Activated T-cell treated with anti-CD3 and anti-CD28 coated beads, Interleukin-2, amount 50 U/mL, for 48 hours (primary cell): ENCODE measurements around the gene SLC25A20.

Source experiments
- DNase-seq, 2 experiments: peaks; one replicate each; pipeline ENCODE4 v3.0.0-alpha.2; 2020

Gene SLC25A20

DNA sequence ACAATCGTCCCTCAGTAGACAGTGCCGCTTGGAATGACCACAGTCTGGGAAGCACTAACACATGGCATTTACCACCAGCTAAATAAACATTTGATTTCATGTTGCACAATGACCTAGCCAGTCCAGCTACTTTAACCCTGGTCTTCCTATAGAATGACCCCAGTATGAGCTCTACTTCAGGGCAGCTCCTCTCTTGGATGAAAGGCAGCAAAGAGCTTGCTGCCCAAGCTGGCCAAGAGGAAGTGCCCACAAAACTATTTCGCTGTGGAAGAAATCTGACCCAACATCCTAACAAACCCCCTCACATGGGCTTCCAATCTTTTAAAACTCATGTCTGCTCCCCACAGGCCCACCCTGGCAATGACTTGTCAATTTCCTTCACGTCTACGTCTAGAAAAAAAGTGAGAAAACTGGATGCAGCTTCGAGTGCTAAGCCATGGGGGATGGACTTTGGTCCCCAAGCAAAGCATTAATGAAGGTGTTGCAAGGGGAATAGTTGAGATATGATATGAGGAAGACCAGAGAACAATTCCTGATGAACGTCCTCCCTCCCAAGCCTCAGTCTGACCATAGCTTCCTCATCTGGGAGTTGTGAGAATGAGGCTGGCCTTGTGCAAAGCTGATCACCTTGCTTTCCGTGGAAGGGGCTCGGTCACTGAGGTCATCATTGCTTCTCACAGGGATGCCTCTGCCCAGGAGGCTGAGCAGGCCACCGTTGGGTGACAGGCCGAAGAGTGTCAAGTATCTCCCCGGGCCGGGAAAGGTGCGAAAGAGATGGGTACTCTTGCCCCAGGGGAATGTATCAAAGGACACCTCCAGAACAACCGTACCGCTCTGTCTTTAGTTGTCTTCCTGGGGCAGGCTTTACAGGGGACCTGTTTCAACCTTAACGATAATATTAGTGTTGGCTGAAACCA lies 964 bp downstream of the SLC25A20 start:
- DNase-seq, result peak; percentile 42 to 46

DNA sequence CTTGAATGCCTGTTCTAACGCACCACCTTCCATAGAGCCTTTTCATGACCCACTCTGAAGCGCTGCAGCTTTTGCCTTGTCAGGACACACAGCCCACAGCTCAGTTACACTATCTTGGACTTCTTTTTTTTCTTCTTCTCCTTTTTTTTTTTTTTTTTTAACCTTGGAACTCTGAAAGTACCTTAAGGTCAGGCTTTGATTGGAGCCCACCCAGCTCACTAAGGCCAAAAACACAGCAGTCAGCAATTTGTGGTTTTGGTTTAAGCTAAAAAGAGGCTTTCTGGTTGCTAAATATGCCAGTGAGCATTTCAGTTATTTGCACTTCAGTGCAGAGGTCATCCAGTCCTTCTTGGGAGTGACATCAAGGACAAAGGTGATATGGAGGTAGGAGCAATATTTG lies 1.7 kb downstream of the SLC25A20 start:
- no peak for DNase-seq

DNA sequence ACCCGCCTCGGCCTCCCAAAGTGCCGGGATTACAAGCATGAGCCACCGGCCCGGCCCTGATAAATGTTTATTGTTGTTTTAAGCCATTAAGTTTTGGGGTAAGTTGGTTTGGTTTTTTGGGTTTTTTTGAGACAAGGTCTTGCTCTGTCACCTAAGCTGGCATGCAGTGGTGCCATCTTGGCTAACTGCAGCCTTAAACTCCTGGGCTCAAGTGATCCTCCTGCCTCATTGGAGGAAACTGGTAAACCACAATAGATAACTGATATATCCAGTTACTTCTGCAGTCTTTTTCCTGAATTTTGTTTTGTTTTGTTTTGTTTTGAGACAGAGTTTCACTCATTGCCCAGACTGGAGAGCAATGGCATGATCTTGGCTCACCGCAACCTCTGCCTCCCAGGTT lies 4.2 kb downstream of the SLC25A20 start:
- DNase-seq, result no peak

DNA sequence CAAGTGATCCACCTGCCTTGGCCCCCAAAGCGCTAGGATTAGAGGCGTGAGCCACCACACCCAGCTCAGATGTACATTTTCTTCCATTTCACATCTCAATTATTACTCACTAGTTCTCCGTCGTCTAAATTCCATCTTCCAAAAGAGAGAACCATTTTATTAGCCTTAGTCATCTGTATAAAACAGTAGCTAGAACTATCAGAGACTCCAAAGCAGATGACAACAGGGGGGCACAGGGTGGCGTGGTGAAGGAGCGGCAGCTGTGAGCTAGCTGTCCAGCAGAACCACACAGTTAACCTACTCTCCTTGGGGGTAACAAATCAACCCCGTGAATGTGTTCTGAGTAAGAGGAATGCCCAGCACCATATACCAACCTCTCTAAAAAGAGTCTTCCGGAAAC lies 7.1 kb downstream of the SLC25A20 start:
- DNase-seq, result no peak

DNA sequence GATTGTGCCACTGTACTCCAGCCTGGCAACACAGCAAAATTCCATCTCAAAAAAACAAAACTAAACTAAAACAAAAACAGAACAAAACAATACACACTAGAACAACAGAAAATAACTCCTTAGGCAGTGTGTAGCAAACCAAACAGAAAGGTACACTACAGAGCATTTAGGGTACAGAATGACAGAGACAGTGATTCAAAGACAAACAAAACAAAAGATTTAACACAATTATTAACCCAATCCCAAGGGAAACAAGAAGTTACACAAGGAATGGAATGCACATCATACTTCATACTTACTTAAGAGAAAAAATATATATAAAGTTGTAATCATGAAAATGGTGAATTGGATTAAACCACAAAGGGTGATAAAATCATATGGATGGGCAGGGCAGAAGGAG lies 12.9 kb downstream of the SLC25A20 start:
- no peak for DNase-seq

DNA sequence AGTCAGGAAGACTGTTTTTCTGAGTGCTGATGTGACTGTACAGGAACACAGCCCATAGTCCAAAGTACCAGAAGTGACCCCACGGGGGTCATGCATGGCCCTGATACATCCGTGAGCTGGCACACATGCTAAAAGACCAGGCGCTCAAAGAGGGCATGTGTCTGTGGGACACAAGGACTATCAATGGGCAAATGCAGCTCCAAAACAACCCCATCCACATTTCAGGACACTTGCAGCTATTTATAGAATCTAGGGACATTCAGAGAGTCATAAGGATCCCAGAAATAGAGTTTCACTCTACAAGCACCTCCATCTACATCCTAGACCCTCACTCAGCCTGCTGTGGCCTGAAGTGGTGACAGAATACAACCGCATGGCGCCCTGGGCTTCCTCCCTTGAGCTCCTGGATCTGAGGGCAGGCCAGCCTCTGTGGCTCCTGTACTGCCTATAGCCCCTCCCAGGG lies 17.0 kb downstream of the SLC25A20 start:
- no peak for DNase-seq

DNA sequence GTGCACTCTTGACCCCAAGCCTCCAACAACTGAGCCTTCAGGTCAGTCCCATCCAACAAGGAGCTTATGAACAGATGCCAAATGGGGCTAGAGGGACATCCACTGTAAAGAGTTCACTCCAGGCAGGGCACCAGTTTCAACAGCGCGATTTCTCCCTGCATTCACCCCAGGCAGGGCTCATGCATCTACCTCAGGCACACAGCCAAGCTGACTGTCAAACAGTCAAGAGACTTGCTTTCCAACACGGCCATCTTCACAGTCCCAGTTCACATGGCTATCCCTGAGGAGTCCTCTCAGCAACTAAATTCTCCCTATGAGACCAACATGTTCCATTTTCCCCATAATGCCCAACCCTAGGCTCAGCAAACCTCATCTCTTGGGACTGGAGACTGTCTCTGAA lies 17.7 kb downstream of the SLC25A20 start:
- no peak for DNase-seq

DNA sequence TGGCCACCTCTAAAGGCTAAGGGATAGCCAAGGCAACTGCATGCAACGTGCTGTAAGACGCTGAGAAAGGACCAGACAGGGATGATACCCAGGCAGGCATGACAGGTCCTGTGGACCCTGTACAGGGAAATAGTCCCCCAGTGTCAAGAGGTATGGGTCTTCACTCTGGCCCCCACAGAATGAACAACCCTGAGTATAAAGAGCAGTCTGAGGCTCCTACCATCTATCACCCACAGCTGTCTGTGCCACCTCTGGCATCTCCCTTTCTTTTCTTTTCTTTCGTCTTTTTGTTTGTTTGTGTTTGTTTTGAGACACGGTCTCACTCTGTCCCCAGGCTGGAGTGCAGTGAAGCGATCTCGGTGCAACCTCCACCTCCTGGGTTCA lies 18.7 kb downstream of the SLC25A20 start:
- DNase-seq, result no peak

DNA sequence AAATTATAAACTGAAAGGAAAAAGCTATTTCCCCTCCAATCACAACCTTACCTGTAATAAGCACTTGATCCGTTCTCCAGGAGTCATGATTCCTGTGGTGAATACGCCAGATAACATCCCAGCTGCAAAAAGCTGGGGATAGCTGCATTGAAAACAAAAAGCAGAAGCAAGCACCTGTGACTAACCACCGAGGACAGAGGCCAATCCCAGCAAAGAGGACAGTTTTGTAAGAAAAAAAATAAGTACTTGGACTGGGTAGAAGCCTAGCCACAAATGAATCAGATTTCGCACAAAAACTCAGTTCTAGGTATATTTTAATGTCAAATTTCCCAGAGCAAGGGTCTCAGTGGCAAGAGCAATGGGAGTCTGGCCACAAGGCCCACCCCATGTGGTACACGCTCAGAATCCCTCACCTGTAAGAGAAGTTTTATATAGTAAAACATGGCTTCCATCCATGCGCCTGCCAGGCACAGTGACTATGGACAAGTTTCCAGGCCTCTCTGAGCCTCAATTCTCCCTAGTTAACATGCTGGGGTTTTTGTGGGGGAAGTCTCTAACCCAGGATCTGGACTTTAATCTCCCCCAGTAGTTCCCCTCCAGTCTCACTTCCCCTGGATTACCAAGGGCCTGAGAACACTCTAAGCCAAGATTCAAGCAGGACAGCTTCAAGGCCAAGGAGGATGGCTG lies 19.2 kb downstream of the SLC25A20 start:
- DNase-seq, result no peak

DNA sequence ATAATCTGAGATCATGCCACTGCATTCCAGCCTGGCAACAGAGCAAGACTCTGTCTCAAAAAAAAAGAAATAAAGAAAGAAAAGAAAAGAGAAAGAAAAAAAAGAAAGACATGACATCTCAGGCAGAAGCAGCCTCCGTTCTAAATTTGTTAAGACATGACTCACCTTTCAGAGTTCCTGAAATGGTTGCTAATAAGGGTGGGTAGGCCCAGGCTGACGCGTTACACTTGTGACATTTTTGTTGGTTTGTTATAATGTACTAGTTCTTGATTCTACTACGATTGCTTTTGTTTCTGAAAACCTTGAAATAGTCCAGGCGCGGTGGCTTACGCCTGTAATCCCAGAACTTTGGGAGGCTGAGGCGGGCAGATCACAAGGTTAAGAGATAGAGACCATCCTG lies 21.0 kb downstream of the SLC25A20 start:
- DNase-seq, result no peak

DNA sequence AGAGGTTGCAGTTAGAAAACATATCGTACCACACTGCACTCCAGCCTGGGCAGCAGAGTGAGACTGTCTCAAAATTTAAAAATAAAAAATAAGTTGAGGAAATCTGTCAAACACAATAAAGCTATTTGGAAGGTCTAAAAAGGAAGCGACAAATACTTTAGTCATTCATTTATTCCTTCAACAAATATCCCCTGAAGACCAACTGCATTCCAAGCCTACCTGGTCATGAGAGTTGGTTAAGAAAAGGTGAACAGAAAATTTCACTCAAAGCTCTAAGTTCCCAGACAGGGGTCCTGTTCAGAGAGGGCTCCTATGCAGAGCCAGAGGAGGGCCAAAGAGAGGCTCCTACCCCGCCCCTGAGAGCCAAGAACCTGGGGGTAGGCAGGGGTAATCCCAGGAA lies 35.6 kb downstream of the SLC25A20 start:
- DNase-seq, result no peak

DNA sequence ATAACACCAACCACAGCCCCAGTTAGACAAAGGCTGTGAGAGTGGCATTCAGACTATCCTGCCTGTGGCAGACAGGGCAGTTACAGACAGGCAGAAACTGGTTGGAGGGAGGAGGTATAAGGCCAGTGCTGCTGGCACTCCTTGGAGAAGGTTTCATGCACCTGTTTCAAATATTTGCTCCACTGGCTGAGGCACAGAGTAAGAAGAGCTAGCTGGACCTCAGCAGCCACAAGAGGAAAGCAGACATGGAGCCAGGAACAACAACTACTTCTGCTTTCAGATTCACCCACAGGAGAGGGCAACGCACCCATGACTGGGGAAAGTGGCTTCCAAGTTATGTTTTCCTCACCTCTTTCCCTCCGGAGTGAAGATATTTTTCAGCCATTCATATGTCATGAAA lies 39.5 kb downstream of the SLC25A20 start:
- DNase-seq, result no peak

DNA sequence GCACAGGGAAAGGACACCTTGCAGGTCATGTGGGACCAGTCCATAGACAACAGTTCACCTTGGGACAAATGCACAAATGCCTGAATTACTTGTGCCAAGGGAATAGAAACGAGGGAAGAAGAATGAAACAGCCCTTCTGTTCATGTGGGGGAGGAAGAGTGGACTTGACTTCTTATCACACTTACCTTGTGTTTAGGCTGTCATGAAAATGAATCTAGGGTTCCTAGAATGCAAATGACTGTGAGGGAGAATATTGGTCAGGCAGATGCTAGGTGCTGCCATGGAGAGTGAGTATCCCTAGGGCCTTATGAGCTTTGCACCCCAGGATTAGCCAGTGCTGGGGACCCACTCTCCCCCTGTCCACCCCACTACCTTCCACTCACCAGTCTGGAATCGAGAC lies 40.0 kb downstream of the SLC25A20 start:
- no peak for DNase-seq

DNA sequence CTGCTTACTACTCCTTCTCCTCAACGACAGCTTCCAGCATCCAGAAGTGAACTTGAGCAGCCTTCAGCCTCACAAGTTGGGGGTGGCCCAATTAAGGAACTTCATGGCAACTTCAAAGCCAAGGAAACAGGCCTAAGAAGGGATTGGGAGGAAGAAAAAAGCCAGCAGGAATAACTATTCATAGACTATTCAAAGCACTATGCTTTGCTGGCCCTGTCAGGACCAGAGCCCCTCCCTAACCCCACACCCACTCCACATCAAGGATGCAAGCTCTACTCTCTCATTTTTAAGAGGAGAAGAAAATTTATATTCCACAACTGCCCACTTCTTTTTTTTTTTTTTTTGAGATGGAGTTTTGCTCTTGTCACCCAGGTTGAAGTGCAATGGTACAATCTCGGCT lies 41.0 kb downstream of the SLC25A20 start:
- no peak for DNase-seq

DNA sequence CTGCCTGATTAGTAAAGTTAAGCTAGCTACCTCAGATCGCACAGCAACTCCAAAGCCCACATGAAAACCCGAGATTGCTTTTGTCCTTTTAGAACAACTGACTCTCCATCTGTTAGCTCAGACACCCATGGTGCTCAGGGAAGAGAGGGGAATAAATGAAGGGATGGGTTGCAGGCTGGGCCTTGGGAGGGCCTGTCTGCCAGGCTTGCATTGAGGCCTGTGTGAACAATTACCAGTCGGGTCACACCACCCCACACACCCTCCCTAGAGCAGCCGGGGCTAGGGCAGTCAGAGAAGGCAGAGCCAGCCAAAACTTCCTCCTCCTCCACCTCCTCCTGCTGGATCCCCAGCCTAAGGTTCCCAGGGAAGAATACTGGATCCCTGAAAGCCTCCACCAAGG lies 42.2 kb downstream of the SLC25A20 start:
- no peak for DNase-seq

DNA sequence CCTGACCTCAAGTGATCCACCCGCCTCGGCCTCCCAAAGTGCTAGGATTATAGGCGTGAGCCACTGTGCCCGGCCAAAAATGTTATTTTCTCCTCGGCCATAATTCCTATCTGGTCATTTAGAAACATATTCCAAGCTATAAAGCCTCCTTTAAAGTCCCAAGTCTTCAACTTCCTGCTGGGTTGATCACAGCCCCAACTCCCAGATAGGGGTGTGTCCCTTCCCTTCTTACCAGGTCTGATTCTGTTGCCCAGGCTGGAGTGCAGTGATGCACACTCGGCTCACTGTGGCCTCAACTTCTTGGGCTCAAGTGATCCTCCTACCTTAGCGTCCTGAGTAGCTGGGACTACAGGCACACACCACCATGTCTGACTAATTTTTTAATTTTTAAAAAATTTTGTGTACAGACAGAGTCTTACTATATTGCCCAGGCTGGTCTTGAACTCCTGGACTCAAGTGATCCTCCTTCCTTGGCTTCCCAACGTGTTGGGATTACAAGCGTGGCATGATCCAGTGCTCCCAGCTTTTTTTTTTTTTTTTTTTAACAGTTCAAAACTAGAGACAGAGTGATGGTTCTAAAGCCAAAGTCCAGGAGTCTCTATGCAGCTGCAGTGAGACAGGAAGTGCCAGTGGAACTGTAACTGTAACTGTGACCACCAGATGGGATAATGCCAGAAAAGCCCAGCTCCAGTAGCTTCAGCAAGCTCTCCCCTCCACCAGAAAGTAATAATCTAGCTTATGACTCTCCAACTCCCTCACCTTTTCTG lies 42.8 kb downstream of the SLC25A20 start:
- no peak for DNase-seq

DNA sequence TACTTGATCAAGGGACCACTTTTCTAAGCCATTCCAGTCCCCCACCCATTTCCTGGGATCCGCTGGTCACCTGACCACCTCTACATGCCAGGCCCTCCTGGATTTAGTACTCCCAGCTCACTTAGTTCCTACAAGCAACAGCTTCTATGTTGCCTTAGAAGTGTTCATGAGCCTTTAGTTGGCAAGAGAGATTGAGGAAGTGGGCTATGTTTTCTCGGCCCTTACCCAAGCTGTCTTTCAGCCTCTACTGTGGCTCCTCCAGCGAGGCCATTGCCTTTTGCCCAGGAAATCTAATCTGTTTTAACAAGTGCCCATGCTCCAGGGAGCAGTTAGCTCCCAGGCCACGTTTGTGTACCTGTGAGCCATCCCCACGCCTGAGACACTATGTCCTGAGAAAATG lies 46.5 kb downstream of the SLC25A20 start:
- no peak for DNase-seq

DNA sequence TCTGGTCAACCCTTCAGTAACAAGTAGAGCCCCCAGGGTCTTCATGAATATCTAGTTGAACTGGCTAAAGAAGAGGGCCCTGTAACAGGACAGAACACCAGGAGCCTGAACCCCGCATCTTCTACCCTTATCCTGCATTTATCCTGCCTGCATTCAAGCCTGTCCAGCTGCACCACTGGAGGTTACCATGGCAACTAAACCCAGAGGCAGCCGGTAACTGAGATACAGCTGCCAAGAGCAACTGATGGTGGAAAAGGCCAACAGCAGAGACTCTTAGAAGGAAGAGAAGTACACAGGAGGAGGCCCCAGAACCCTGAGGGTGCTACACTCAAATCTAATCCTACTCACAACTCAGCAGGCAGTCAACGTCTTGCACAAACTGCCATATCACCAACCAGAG lies 47.3 kb downstream of the SLC25A20 start:
- no peak for DNase-seq

DNA sequence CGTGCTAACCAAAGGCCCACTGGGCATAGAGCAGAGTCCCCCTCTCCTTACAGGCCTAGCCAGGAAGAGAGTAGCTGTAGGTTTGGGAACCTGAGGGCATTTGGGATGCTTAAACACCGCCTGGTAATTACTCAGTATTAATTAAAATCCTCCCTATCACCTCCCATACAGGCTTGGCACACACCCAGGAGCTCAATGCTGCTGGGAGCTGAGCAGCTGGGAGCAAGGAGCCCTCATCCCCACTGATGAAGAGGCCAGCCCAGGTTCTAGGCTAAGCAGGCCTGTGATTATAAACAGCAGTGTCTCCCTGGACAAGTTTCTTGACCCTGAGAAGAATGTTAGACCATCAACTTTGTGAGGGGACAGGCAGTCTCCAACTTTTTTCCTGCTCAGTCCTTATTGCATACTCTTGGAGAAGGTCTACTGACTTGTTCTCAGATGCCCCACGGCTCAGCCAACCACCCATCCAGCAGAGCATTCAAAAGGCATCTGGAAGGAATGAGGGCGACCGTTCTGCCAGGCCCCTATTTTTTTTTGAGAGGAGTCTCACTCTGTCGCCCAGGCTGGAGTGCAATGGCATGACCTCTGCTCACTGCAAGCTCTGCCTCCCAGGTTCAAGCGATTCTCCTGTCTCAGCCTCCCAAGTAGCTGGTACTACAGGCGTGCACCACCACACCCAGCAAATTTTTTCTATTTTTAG lies 49.7 kb downstream of the SLC25A20 start:
- no peak for DNase-seq

DNA sequence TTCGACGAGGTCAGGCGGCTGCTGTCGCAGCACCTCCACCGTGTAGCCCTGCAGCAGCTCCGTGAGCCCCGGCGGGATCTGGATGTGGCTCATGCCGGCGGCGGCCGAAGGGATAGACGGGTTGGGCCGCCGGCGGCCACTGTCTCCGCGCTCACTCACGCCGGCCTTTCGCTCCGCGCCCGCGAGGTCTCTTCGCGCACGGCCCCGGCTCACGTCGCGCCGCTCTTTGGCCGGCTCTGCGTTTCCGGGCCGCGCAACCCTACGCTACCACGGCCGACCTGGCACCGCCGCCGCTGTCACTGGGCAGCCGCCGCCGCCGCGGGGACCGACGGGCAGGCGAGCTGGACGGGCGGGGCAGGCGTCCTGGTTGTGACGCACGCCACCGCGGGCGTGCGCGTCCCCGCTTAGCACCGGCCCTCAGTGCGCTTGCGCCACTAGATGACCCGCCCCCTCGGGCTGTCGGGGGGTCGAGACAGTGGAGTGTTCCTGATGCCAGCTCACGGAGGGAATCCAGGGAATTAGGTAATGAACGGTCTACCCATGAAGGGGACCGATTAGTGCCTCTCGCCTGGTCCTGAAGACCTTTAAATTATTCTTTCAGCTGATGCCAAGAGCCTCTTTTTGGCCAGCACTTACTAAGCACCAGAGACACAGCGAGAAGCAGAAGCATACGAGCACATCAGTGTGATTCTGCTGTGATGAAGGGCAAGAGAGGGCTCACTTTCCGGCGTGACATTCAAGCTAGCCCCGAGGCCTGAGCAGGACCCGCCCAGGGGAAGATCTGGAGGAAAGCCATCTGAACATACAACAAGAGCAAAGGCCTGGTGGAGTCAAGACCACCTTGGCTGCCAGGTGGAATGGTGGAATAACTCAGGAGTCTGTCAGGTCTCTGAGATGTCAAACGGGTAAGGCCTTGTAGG lies 50.9 kb downstream of the SLC25A20 start, which contains the start of gene PRKAR2A:
Gene PRKAR2A (minus strand): TSS at position 371 of the 920 bp plus-strand sequence. CDS start 278 bp downstream, at position 93.
- DNase-seq, result peak; percentile 86 to 88

DNA sequence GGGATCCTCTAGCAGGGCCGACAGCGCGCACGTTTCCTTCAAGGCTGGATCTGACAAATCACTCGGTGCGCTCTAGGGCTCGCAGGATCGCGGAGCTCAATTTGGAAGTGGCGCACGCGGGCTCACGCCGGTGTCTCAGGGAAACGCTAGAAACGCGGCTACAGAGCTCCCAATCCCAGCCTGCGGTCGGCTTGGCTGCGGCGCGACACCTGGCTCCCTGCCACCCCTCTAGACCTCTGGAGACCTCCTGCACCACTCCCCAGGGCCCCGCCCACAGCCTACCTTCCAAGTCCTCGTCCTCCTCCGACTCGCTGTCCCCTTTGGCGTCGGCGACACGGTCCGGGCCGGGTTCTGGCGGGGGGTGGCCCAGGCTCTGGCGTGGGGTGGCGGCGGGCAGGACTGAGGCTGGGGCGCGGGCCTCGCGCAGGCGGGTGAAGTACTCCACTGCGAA lies 51.6 kb downstream of the SLC25A20 start:
- DNase-seq, result peak; percentile 72 to 76

DNA sequence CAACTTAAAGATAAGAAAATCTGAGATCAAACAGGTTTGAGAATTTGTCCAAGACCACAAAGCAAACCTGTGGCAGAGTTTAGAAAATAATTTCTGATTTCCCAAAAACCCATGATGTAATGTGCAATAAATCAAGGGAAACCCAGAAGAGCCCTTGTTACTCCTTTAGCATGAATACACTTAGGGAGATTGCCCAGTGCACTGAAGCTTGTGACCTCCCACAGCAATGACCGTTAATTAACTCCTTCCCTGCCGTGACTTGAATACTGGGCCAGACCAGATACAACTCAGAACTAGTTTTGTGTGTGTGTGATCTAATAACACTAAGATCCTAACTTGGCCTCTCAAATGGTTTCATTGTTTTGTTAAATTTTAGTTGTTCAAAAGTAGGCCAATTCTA lies 53.5 kb downstream of the SLC25A20 start:
- DNase-seq, result no peak
